Adrenal gland (tissue), 5 donors: ENCODE results near the gene MCCC1.

Source experiments
- CTCF ChIP-seq, 6 experiments: fragments of 450-650 bp in 4 of 6; fragments of 200-600 bp in 2 of 6; sonication (generic) in 1 of 6; IDR thresholded peaks; 1 replicate in 5 of 6; 2 replicates in 1 of 6; pipeline versions ENCODE4 v1.5.1 to v1.8.0; 2016 to 2021; ENCODE audit warnings: antibody characterized with exemption in 6 of 6, mild to moderate bottlenecking in 2 of 6, moderate library complexity in 1 of 6
- POLR2A ChIP-seq, 2 donors: fragments of 450-650 bp; IDR thresholded peaks; one replicate each; pipeline ENCODE4 v1.6.1; 2017; ENCODE audit warnings: antibody characterized with exemption in 2 of 2, mild to moderate bottlenecking in 2 of 2, moderate library complexity in 1 of 2
- donor health status: DM: no; HTN: no; CAD: no.

- no peak for TF ChIP-seq CTCF (IDR thresholded peaks at IDR 0.05)
- TF ChIP-seq POLR2A (IDR thresholded peaks at IDR 0.05) = no peak
Measured at GRCh38 chr3:182965861-182966366, 133.4 kb downstream of the MCCC1 start.
